ENCODE measurements around the gene HOXB2. TPM values are rescaled to one million over a fixed set of nuclear protein-coding genes. Genes with fewer than 3 reads are reported as not detected.

Gene HOXB2
- total and polyA plus RNA-seq, 2 of the 8 experiments (the other 6 are each of a cell fraction or from before 2014, with no cell fraction given) = not detected

- Histone ChIP-seq H4K20me1 (replicated peaks in 1 of 2; ENCODE audit: control insufficient read depth in 1 of 2, insufficient read depth in 2 of 2, low read length in 2 of 2) (peaks cover 23 to 24% of the 10 kb centered on the region in 2 experiments), H2AK5ac (ENCODE audit: low read depth, low read length) (no peak overlapping the region), H2BK120ac (replicated peaks; ENCODE audit: low read depth, low read length) (no peak overlapping the region), H4K8ac (ENCODE audit: extremely low read depth, insufficient read depth, low read length) (no peak overlapping the region), H3K27ac (ENCODE audit: low read depth, low read length) (no peak overlapping the region), H3K79me2 (ENCODE audit: control insufficient read depth in 1 of 2, insufficient read depth in 2 of 2, low read length in 2 of 2) (no peaks in the 10 kb centered on the region), H2AFZ (ENCODE audit: low read length) (no peak overlapping the region), H2BK15ac (ENCODE audit: low read length) (0 out of 2 replicates have a peak overlapping the region, but pooled peaks have one; percentile 29), H3K9me3 (ENCODE audit: insufficient read depth in 2 of 2, low read depth in 1 of 2, low read length in 1 of 2) (no peaks in the 10 kb centered on the region), H4K91ac (replicated peaks; ENCODE audit: insufficient read length, low read length) (no peak overlapping the region), H3K79me1 (ENCODE audit: low read depth, low read length) (no peaks in the 10 kb centered on the region), H3K9ac (replicated peaks in 1 of 4; ENCODE audit: extremely low read depth in 1 of 4, low read depth in 3 of 4, low read length in 3 of 4) (no peak overlapping the region), H3K4me2 (ENCODE audit: insufficient read depth in 1 of 2, low read depth in 2 of 2, low read length in 2 of 2) (peak overlapping the region; percentile 20 to 40; a peak in 3 of 4 replicates), H3K27me3 (replicated peaks in 1 of 4; ENCODE audit: control insufficient read depth in 3 of 4, extremely low read depth in 1 of 4, insufficient read depth in 3 of 4, low read length in 3 of 4) (peaks cover 95 to 100% (median 98%) of the 10 kb centered on the region in 4 experiments), H3K36me3 (ENCODE audit: control insufficient read depth in 2 of 4, insufficient read depth in 4 of 4, low read length in 3 of 4) (peaks cover 0 to 3% (median 0%) of the 10 kb centered on the region in 4 experiments; a peak in 1 of 8 replicates), H2BK20ac (ENCODE audit: low read length) (peak overlapping the region; percentile 13; the same call in 1 of the 2 replicates), H3K14ac (ENCODE audit: insufficient read length) (no peak overlapping the region), H3K4ac (replicated peaks; ENCODE audit: insufficient read length, low read depth, low read length) (no peak overlapping the region), H3K4me1 (replicated peaks in 1 of 4; ENCODE audit: control insufficient read depth in 3 of 4, insufficient read depth in 4 of 4, low read length in 3 of 4) (peaks cover 7 to 29% (median 12%) of the 10 kb centered on the region in 4 experiments), H3K23me2 (ENCODE audit: low read depth, low read length) (no peaks in the 10 kb centered on the region; the same call in 1 of the 2 replicates), H3K23ac (ENCODE audit: insufficient read length) (no peak overlapping the region), H2BK12ac (ENCODE audit: low read depth, low read length) (0 out of 2 replicates have a peak overlapping the region, but pooled peaks have one; percentile 33), H3K18ac (ENCODE audit: extremely low read depth, low read length) (no peak overlapping the region; the same call in 1 of the 2 replicates), H3K4me3 (ENCODE audit: extremely low read depth in 1 of 4, insufficient read depth in 2 of 4, low read depth in 3 of 4, low read length in 4 of 4) (0 out of 8 replicates have a peak overlapping the region, but pooled peaks of 1 of the 4 experiments have one; percentile 12), H3K56ac (replicated peaks; ENCODE audit: insufficient read length, low read depth, low read length) (no peak overlapping the region), H2BK5ac (ENCODE audit: low read depth, low read length) (no peak overlapping the region), H4K5ac (ENCODE audit: insufficient read length, low read depth, low read length) (no peak overlapping the region)
- TF ChIP-seq TAF7 (optimal IDR thresholded peaks at IDR 0.05; ENCODE audit: borderline replicate concordance, low read depth, low read length) = peak; percentile 13
- TF ChIP-seq RNF2 (IDR thresholded peaks at IDR 0.05; ENCODE audit: borderline replicate concordance, low read depth, low read length, missing control alignments, poor library complexity, severe bottlenecking) = peak; percentile 75
- TF ChIP-seq EZH2 (IDR thresholded peaks at IDR 0.05; ENCODE audit: low read depth, low read length, severe bottlenecking) = no peak
- ChIA-PET POLR2A (ENCODE audit: partially characterized antibody) (no interaction called here), CTCF (ENCODE audit: partially characterized antibody) (interaction anchor here (0.6 to 6.6 kb wide), 20 partner anchors 8 to 161 kb away, joined by 3 to 53 read pairs (median 5); partner anchors contain the start of genes HOXB1, HOXB3 and HOXB5)
- no peak for FAIRE-seq
- 10% methylated on average over 16 of the region's 18 CpGs; no CpG with 5 or more reads in 1 of the 2 experiments for WGBS, 2 experiments (ENCODE audit: extremely low coverage in 1 of 2, insufficient coverage in 1 of 2, insufficient read length in 1 of 2, insufficient replicate concordance in 2 of 2, low coverage in 1 of 2, low lambda C conversion rate in 2 of 2, missing lambda C conversion rate in 1 of 2)
- no peak for DNase-seq (ENCODE audit: low read depth in 1 of 2, low spot score in 2 of 2)
Observed at GRCh38 chr17:48549914-48550501, 5.1 kb upstream of the HOXB2 start.
